Measurements from ENCODE around the gene G3BP1.

- TF ChIP-seq CTCF (conservative IDR thresholded peaks at IDR 0.05; ENCODE audit: low read depth, low read length) (no peak), EZH2 (IDR thresholded peaks at IDR 0.05; ENCODE audit: low read length, unreplicated experiment) (no peak), EZH2phosphoT487 (IDR thresholded peaks at IDR 0.05; ENCODE audit: borderline replicate concordance, low read length) (no peak)
Observed at GRCh38 chr5:151856861-151857260, 85.1 kb downstream of the G3BP1 start.

Measured in PC-3 (cell line).